Measurements from ENCODE around the gene IRF9.

IRF9 gene

GRCh38 chr14:24215495-24216344 is 54.7 kb downstream of the IRF9 start, which contains the start of gene MDP1:
TSS of gene MDP1 (minus strand) at chr14:24216066. CDS start at chr14:24215955, 111 bp downstream.
- no peaks in the 10 kb centered on the region for H3K36me3 ChIP-seq (replicated peaks; ENCODE audit: insufficient read depth, low read length)
- peak within 1 kb of the TSS; percentile 63; the same call in 1 of the 2 replicates for H2AFZ ChIP-seq (ENCODE audit: low read length)
- H3K27me3 ChIP-seq (replicated peaks; ENCODE audit: insufficient read depth, low read length) = no peaks in the 10 kb centered on the region
- peak; percentile 85 for DNase-seq
- H3K79me2 ChIP-seq (ENCODE audit: low read length) = peaks cover 6% of the 10 kb centered on the region
- H3K9me2 ChIP-seq (replicated peaks; ENCODE audit: insufficient read depth, low read length) = no peaks in the 10 kb centered on the region
- peaks cover 17% of the 10 kb centered on the region for H3K4me1 ChIP-seq (ENCODE audit: low read length)
- H3K4me2 ChIP-seq (ENCODE audit: low read depth, low read length) = peak within 1 kb of the TSS; percentile 45; the same call in 1 of the 2 replicates
- H3K4me3 ChIP-seq (ENCODE audit: low read length) = peak within 1 kb of the TSS; percentile 87
- peak; percentile 58 for TF ChIP-seq CTCF (IDR thresholded peaks at IDR 0.05; ENCODE audit: low read length)
- TF ChIP-seq EZH2 (optimal IDR thresholded peaks at IDR 0.05; ENCODE audit: low read depth, low read length) = no peak
- peak within 1 kb of the TSS; percentile 86 for H3K27ac ChIP-seq (ENCODE audit: low read length)
- H4K20me1 ChIP-seq (ENCODE audit: insufficient read depth, low read length) = no peaks in the 10 kb centered on the region
- peak within 1 kb of the TSS; percentile 85 for H3K9ac ChIP-seq (ENCODE audit: low read length)
- H3F3A ChIP-seq (ENCODE audit: insufficient read depth, low read length) = peaks cover 25% of the 10 kb centered on the region
- H3K9me3 ChIP-seq (replicated peaks; ENCODE audit: insufficient read depth, low read length) = no peaks in the 10 kb centered on the region
